GM18907 (cell line): ENCODE data around the gene MOK.
"Not testable (repeated sequence)": the region's sequence is repeated elsewhere in the genome, so short reads cannot be mapped to it uniquely, and the experiment has no call there.

ENCODE experiments used
- ATAC-seq: cut with Tn5 transposase; IDR thresholded peaks from one replicate; pipeline ENCODE4 v1.9.1; 2021; ENCODE audit warnings: mild to moderate bottlenecking, moderate library complexity; ENCODE audit not compliant: unreplicated experiment

Gene MOK

DNA sequence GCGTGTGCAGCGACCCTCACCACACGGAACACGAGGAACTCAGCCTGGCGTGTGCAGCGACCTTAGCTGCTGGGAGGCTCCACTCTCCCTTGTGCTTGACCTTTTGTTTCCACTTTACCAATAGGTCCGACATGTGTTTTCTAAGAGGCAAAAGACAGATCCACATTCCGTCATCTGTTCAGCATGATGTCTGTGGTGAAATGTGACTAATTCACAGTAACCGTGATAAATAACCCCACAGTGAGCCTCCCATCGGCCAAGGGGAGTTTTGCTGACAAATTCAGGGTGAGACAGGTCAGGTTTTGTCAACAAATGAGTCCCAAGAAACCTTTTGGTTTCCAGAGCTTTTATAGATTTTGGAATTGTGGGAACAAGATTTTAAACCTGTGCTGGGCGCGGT, 55.9 kb downstream of the MOK start:
- ATAC-seq = no peak

DNA sequence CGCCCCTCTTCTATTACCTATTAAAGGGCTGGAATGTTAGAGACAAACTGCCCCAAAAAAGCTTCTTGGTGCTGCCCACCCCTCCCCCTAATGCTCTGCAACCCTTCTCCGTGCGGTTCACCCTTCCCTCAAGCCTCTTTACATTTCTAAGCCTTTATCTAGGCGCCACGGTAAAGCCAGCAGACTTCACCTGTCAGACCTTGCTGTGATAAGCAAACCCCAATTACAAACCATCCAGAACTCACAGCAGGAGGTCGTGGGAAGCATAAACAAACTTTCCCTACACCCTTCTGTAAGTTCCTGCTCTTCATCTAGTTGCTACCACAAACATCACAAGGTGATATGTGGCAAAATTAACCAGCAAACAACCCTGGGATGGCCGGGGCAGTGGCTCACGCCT, 56.8 kb downstream of the MOK start:
- no peak for ATAC-seq

DNA sequence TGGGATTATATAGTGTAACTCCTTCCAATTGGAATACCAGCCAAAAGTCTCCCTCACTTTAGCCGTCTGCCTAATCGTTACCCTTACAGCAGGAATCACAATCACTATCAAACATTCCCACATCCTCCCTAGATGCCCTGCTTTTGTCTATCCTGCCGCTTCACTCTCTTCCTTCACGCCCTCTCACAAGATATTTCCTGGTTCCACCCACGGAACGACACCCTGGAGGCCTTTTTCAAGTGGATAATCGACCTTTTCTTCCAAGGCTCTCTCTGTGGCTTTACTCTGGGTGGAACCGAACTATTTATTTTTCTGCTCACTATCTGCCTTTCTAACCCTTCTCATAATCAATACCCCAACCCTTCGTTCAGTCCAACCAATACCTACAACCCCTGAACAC, 58.9 kb downstream of the MOK start:
- ATAC-seq = no peak

DNA sequence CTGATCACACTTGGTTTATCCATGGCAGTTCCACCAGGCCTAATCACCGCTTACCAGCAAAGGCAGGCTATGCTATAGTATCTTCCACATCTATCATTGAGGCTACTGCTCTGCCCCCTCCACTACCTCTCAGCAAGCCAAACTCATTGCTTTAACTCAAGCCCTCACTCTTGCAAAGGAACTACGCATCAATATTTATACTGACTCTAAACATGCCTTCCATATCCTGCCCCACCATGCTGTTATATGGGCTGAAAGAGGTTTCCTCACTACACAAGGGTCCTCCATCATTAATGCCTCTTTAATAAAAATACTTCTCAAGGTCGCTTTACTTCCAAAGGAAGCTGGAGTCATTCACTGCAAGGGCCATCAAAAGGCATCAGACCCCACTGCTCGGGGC, 61.2 kb downstream of the MOK start:
- ATAC-seq = not testable (repeated sequence)

DNA sequence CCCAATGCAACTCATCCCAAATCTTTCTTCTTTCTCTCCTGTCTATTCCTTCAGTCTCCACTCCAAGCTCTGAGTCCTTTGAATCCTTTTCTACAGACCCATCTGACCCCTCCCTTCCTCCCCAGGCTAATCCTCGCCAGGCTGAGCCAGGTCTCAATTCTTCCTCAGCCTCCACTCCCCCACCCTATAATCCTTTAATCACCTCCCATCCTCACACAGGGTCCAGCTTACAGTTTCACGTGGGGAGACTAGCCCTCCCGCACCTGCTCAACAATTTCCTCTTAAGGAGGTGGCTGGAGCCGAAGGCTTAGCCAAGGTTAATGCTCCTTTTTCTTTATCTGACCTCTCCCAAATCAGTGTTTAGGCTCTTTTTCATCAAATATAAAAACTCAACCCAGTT, 63.8 kb downstream of the MOK start:
- no peak for ATAC-seq

DNA sequence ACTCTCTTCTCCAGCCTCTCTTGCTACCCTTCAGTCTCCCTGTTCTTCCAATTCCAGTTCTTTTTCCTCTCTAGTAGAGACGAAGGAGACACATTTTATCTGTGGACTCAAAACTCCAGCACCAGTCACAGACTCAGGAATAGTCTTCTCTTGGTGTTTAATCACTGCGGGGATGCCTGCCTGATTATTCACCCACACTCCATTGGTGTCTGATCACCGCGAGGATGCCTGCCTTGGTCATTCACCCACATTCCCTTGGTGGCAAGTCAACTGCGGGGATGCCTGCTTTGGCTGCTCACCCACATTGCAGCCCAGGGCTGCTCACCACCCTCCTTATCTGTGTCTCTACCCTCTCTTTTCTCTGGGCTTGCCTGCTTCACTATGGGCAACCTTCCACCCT, 64.5 kb downstream of the MOK start:
- not testable (repeated sequence) for ATAC-seq

DNA sequence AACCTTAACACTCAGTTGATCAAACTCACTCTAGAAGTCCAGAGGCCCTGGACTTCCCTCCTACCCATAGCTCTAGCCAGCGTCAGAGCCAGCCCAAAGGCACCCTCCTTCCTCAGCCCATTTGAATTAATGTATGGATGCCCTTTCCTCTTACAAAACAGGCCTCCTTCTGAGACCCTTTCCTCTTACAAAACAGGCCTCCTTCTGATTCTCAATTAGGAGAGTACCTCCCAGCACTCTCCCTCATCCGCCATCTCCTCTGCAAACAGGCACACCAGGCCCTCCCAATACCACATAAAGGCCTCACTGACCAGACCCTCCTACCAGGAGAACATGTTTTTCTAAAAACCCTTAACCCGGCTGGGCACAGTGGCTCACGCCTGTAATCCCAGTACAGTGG, 65.7 kb downstream of the MOK start:
- ATAC-seq = no peak

DNA sequence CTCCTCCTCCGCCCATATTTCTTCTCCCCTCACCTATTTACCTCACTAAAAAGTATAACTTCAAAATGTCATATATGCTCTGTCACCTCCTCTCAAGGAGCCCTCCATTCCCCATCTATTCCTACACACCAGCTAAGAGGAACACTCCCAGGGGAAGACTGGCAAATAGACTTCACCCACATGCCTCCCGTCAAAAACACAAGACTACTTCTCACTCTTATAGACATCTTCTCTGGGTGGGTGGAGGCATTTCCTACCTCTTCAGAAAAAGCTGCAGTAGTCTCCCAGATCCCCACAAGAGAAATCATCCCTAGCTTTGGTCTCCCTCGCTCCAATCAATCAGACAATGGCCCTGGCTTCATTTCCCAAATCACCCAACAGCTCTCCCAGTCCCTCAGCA, 66.2 kb downstream of the MOK start:
- ATAC-seq = no peak

DNA sequence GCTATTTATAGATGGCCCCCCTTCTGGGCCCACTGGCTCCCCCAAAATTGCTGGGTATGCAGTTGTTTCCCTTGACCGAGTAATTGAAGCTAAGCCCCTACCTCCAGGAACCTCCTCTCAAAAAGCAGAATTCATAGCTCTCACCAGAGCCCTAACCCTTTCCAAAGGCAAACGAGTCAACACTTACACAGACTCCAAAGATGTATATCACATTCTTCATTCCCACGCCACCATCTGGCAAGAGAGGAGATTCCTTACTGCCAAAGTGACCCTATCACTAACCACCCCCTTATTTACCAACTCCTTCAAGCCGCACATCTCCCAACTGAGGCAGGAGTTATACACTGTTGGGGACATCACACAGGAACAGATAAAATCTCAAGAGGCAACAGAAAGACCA, 66.8 kb downstream of the MOK start:
- no peak for ATAC-seq

DNA sequence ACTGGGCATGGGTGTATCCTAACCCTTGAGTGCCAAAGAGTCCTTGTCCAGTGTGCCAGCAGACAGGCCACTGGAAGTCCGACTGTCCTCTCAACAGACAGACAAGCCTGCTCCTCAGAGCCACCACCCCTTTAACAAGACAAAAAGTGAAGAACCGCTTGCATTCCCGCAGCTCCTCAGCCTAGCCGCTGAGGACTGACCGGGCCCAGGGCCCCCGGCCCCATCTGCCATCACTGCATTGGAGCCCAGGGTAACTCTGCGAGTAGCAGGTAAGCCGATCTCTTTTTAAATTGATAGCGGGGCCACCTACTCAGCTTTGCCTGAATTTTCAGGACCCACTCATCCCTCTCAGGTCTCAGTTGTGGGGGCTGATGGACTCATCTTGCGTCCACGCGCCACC, 68.9 kb downstream of the MOK start:
- ATAC-seq = no peak

DNA sequence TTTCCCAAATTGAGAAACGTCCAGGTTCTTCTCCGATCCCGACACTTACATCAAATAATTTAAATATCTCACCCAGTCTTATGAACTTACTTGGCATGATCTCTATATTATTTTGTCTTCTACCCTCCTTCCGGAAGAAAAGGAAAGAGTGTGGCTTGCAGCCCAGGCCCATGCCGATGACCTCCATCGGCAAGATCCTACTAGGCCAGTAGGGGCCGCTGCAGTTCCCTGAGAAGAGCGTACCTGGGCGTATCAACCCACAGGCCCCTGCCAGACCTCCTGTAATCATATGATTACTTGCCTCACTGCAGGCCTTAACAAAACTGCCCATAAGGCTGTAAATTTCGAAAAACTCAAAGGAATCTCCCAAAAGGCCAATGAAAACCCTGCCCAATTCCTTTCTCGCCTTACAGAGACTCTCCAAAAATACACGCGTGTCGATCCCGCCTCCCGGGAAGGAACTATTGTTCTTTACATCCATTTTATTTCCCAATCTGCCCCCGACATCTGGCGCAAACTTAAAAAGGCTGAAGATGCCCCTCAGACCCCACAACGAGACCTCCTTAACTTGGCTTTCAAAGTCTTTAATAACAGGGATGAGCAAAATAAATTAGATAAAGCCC, 69.6 kb downstream of the MOK start:
- no peak for ATAC-seq

DNA sequence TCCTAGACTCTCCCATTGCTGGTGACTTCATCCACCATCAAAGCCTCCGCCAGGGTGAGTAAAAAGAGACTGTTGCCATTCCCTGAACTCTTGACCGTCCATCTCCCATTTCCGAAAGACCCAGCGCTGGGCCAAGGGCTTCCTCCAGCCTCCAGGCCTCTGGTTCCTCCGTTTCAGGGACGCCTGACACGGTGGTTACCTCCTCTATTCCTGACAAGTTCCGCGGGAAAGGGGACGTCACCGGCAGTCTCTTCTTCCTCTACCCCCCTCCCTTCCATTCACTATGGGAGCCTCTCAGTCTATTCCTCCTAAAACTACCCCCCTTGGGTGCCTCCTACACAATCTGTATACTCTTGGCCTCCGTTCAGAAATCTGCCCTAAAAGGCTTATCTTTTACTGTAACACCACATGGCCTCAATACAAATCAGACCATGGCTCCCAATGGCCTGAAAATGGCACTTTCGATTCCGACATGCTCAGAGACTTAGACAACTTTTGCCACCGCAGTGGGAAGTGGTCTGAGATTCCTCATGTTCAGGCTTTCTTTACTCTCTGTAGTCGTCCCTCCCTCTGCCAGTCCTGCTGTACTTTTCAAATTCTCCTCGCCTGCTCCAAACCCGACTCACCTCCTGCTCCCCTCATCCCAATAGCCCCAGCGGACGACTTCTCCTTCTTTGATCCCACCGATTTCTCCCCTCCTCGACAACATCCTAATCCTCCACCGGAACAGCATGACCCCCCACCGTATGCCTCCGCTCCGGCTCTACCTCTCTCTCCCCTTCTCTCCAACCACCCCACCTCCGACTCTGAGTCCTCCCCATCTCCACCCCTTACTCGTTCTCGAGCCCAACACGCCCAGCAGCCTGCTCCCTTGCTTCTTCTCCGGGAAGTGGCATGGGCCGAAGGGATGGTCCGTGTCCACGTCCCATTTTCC, 70.4 kb downstream of the MOK start:
- no peak for ATAC-seq

DNA sequence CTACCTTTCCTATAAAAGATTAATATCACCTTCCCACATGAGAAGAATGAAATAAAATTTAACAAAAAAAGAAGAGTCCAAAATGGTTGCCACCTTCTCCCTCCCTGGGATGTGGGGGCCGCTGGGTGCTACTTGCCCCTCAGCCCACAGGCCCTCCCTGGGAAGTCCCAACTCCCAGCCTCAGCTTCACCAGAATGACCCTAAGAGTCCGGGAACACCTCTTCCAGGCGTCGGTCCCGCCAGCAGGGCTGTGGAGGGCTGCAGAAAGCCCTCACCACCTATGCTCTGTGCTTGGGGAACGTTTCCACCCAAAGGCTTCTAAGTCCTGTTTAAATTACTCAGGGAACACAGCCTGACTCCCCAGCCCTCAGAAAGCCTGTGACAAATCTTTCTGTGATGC, 71.9 kb downstream of the MOK start:
- no peak for ATAC-seq

DNA sequence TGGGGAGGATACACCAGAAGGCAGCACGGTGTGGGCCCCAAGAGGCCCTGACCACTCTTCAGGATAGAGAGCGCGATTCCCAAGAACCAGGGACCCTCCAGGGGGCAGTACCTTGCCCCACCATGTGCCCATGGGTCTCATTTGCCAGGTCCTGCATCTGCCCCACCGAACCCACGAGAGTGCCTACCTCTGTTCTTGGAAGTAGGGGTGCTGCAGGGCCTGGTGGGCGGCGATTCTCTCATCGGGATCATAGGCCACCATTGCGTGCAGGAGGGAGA, 72.7 kb downstream of the MOK start:
- no peak for ATAC-seq

DNA sequence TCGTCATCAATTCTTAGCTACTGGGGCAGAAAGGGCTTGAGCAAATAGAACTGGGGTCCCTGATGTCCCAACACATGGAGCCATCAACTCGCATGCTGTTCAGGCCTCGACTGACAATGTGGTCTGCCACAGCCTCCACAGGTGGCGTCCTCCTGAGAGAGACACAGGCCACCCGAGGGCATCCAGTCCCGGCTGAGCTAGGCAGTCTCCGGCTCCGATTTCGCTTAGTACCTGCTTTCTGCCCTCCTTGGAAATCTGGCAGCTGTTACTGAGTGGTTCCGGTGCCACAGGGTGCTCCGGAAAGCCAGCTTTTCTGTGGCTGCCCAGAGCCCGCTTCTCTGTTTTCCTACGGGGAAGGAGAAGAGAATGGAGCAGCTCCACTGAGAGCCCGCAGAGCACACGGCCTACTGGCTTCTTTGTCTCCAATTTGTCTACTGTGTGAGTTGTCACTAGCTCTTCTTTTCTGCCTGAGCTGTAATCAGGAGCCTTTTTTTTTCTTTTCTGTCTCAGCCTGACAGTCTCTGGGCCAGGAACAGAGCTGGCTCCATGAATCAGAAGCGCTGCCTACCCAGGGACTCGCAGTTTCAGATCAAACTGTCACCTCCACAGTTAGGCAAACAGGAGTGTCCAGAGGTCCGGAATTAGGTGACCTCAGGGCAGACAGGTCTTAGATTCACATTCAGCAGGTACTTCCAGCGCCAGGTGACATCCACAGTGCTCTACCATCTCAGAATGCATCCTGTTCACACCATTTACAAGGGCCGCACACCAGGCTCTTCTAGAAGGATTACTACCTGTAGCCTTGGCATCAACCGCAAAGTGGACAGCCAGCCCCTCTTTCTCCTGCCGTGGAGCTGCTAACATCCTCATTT, 73.3 kb downstream of the MOK start:
- ATAC-seq = no peak

DNA sequence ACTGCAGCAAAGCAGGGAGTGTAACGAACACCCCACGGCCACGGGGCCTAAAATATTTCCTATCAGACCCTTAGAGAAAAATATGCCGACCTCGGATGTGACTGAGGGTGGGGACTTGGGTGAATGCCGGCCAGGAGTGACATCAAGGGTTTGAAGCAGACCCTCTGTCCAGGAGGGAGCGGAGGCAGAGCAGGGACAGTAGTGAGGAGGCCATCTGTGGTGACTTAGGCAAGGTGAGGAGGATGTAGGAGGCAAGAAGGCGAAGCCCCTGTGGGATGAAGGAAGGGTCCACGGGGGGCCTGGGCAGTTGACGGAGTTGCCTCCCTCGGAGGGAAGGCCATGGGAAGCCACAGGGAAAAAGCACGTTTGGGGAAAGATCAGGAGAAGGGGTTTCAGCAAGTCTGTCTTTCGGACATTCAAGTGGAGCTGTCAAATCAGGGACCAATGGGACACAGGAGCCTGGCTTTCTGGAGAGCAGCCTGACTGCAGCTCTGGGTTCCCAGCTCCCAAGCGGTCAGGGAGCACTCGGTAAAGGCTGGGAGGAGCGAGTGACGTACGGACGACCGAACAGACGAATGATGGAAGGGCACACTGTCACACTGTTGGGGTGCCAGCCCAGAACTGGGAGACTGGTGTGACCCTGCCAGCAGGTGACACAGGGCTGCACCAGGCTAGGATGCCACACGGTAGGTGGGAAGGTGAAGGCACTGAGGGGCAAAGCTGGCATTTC, 74.3 kb downstream of the MOK start:
- no peak for ATAC-seq

DNA sequence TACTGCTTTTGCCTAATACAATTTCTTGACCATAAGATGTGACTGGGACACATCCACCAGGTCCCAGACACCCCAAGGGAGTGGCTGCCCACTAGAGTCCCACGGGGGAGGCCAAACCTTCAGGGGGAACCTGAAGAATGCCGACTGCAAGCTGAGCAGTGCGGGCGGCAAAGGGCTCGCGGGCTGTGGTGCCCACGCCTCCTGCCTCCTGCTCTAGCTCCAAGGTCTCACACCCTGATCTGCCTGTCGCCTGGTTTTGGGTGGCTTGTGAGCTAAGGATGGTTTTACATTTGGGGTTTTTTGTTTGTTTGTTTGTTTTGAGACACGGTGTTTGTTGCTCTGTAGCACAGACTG, 75.2 kb downstream of the MOK start:
- no peak for ATAC-seq

DNA sequence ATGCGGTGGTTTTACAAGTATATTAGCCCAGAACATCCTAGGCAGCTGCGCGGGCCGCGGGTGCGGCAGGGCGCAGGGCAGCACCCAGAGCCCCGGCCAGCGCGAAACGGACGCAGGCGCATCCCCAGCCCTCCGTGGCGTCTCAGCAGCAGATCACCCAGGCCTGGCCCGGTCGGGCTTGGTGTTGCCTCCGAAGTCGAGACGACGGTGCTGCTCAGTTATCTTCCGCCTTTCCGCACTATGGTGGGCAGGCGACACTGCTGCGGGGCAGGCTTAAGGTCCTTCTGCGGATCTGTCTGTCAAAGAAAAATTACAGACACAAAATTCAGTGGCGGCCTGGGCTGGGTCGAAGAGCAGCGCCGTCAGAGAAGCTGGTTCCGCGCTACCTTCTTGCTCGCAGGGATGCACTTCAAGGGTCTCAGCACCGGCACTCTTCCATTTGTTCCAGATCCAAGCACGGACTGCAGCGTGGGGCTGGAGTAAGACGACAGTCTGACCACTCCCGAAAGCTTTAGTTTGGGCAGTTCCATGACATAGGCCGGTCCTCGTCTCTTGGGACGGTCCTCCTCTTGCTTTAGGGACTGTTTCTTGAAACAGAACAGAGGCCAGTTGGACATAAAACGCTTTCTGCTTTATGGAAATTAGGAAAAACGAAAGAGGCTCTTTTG, 75.8 kb downstream of the MOK start:
- ATAC-seq = no peak

DNA sequence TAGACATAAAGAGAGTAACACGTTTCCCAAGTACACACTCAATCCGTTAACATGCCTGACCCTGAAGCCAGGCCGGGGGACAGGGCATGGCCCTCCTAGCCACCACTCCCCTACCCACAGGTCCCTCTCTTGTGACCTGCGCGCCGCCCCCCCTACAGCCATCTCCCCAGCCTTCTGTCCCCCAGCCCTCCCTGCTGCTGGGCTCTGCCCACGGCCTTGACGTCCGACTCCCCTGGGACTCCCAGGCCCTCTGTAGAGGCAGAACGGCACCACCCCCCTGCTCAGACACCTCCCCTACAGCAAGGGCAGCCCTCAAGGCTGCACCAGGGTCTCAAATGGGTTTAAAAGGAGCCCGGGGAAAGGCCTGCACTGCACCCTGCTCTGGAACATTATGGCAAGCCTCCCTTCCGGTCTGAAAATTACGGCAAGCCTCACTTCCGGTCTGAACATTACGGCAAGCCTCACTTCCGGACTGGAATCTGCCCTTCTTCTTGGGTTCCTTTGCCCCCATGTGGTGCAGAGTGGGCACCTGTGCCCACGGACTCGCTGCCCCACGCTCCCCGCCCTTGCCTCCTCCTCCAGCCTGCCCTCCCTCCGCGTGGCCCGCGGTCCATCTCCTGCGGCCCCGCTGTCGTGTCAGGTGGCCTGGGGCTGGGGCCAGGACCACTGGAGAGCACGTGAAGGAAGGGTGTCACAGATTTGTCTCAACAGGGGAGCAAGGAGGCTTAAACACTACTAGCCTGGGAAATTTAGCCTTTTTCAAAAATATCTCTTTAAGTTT, 77.6 kb downstream of the MOK start:
- no peak for ATAC-seq
